GM10266 (cell line): ENCODE results near the gene COL6A5.

Experiments used
- DNase-seq: peaks from one replicate; pipeline ENCODE4 v3.0.0; 2012; ENCODE audit errors: extremely low spot score
- CTCF ChIP-seq: IDR thresholded peaks from 2 replicates; pipeline ENCODE4 v1.5.1; 2012; ENCODE audit warnings: mild to moderate bottlenecking, low read depth; ENCODE audit not compliant: control insufficient read depth, insufficient read depth; ENCODE audit errors: missing control alignments

The COL6A5 gene

GRCh38 chr3:130386604-130387263 lies 41.3 kb downstream of the COL6A5 start:
- DNase-seq, result no peak
- TF ChIP-seq CTCF, result no peak

GRCh38 chr3:130389743-130390478 lies 44.4 kb downstream of the COL6A5 start:
- DNase-seq, result no peak
- no peak for TF ChIP-seq CTCF

GRCh38 chr3:130392266-130392665 lies 46.8 kb downstream of the COL6A5 start:
- no peak for TF ChIP-seq CTCF
- no peak for DNase-seq

GRCh38 chr3:130393594-130393993 lies 48.1 kb downstream of the COL6A5 start:
- no peak for DNase-seq
- TF ChIP-seq CTCF, result no peak

- TF ChIP-seq CTCF, result no peak
- no peak for DNase-seq
Observed at GRCh38 chr3:130395331-130395730, 49.9 kb downstream of the COL6A5 start.

GRCh38 chr3:130395916-130396315 lies 50.4 kb downstream of the COL6A5 start:
- DNase-seq, result no peak
- TF ChIP-seq CTCF, result no peak

DNA sequence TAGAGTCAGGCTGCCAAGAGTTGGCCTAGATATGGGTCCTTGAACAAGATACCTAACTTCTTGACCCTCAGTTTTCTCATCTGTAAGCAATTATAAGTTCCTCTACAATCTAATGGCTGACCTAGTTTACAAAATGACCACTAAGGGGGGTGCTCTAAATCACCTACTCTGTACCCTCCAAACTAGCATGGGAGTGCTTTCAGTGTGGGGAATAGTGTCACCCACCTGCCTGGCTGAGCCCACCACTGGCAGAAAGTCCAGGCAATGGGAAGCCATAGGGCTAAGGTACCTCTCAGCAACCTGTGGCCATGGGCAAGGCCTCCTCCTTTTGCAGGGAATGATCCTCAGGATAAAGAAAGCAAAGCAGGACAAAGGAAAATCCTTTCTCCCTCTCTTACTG lies 58.9 kb downstream of the COL6A5 start:
- no peak for TF ChIP-seq CTCF

More for the DNA sequence above, 58.9 kb downstream of the COL6A5 start:
- no peak for DNase-seq
